Gastroesophageal sphincter (tissue), 4 donors: ENCODE measurements around the gene SPG7. TPM values are rescaled to one million over a fixed set of nuclear protein-coding genes. Genes with fewer than 3 reads are reported as not detected.
A peak's percentile ranks its signal among the peaks of the same experiment; 100 is the strongest.

ENCODE experiments used
- ATAC-seq: fragments of 150-250 bp; one replicate; pipeline ENCODE4 v1.9.1; 2016; ENCODE audit warnings: mild to moderate bottlenecking, moderate library complexity
- H3K27ac ChIP-seq, 4 donors: fragments of 200-600 bp; sonication (generic) in 3 of 4; 1 replicate in 3 of 4; 2 replicates in 1 of 4; pipeline ENCODE4 v1.5.1; 2016 to 2019
- H3K27me3 ChIP-seq: fragments of 200-600 bp; sonication (generic); one replicate; pipeline ENCODE4 v1.5.1; 2019
- H3K36me3 ChIP-seq, 2 donors: fragments of 200-600 bp; sonication (generic); one replicate each; pipeline ENCODE4 v1.5.1; 2019; ENCODE audit warnings: control low read depth in 1 of 2
- H3K4me1 ChIP-seq, 3 donors: fragments of 200-600 bp; sonication (generic); 1 replicate in 2 of 3; 2 replicates in 1 of 3; pipeline ENCODE4 v1.5.1; 2016 to 2019; ENCODE audit warnings: control low read depth in 2 of 3
- H3K4me3 ChIP-seq, 2 donors: fragments of 200-600 bp; sonication (generic); one replicate each; pipeline ENCODE4 v1.5.1; 2019; ENCODE audit warnings: mild to moderate bottlenecking in 1 of 2, moderate library complexity in 1 of 2
- H3K9me3 ChIP-seq, 3 donors: fragments of 200-600 bp; sonication (generic); one replicate each; pipeline ENCODE4 v1.5.1; 2017 to 2019; ENCODE audit warnings: control low read depth in 2 of 3
- EP300 ChIP-seq: sonication (generic); formaldehyde crosslinking; IDR thresholded peaks from one replicate; pipeline ENCODE4 v1.6.1; 2017; ENCODE audit warnings: antibody characterized with exemption, mild to moderate bottlenecking
- POLR2A ChIP-seq, 2 donors: fragments of 450-650 bp; IDR thresholded peaks; one replicate each; pipeline ENCODE4 v1.6.1; 2017; ENCODE audit warnings: antibody characterized with exemption in 2 of 2, mild to moderate bottlenecking in 2 of 2, moderate library complexity in 1 of 2
- POLR2AphosphoS5 ChIP-seq: sonication (generic); formaldehyde crosslinking; IDR thresholded peaks from one replicate; pipeline ENCODE4 v1.6.1; 2017; ENCODE audit warnings: antibody characterized with exemption
- WGBS, 2 donors: methylation state at CpG; one replicate each; pipeline ENCODE4 v1.1.5; 2018; ENCODE audit warnings: low coverage in 1 of 2; 5-methylcytosine and 5-hydroxymethylcytosine counted together
- total RNA-seq, 4 donors: library from RNA; depleted of rRNA; stranded (reverse); fragments of >200 nt; gene quantifications; one replicate each; pipeline ENCODE4 v1.1.0, GENCODE V29; 2016
- TF ChIP-seq, protein P1 (sequence below), 4 experiments: fragments of 200-600 bp in 2 of 4; fragments of 450-650 bp in 2 of 4; sonication (generic) in 1 of 4; IDR thresholded peaks; one replicate each; pipeline ENCODE4 v1.5.1; 2017 to 2019; ENCODE audit warnings: antibody characterized with exemption in 4 of 4, mild to moderate bottlenecking in 2 of 4, moderate library complexity in 2 of 4

The SPG7 gene
- total RNA-seq, 4 donors from 2014 or later, result 80.9 to 160 (median 98.2) TPM

DNA sequence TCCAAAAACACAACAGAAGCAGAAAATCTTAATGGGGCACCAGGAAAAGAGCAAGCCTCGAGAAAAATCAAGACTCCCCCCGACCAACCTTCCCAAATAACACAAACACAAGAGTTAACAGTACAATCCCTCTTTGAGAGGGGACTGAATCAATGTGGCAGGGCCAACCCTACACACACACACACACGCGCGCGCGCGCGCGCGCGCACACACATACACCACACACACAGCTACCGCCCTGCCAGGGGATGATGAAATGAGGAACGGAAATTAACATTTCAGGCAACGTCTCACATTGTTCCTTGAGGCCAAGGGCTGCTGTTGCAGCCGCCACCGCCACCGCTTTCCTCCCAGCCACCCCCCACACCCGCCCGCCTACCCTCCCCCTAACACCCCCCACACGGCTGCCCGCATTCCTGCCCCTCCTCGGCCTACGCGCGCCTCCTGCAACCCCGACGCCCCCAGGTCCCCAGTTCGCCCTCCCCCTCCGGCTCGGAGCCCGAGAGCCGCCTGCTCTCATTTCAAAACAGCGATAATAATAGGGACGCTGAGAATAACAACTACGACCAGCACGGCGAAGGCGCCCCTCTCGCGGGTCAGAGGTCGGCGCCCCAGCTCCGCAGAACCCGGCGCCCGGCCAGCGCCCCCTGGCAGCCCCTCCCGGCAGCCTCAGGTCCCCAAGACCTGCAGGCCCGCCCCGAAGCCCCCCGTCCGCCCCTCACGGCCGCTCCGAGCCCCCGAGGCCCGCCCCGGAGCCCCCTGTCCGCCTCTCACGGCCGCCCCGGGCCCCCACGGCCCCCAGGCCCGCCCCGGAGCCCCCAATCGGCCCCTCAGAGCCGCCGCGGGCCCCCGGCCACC lies 18.9 kb upstream of the SPG7 start:
- H3K4me1 ChIP-seq, result peaks cover 2 to 69% (median 32%) of the 10 kb centered on the region in 3 donors
- peak; percentile 58 for ATAC-seq

DNA sequence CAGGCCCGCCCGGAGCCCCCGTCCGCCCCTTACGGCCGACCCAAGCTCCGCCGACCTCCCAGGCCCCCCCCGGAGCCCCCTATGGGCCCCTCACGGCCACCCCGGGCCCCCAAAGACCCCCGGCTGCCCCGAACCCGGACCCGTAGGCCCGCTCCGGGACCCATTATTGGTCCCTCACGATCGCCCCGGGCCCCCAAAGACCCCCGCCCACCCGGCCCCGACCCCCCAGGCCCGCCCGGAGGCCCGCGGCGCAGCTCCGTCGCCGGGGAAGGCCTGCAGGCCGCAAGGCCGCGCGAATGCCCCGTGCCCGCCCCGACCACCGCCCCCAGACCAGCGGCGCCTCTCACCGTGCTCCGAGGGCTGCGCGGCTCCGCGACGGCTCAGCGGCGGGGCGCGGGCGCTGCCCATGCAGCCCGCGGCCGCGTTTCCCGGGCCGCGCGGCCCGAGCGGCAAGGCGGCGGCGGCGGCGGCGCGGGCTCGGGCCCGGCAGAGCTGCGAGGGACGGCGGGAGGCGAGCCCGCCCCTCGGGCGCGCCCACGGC lies 18.2 kb upstream of the SPG7 start:
- H3K4me3 ChIP-seq, result peak overlapping the region; percentile 86 to 89
- H3K9me3 ChIP-seq, result no peaks in the 10 kb centered on the region
- H3K36me3 ChIP-seq, result peaks cover 0 to 10% of the 10 kb centered on the region in 2 donors
- no peak for ATAC-seq
- peak overlapping the region; percentile 95 to 100 (median 99) for H3K27ac ChIP-seq
- peaks cover 2 to 62% (median 25%) of the 10 kb centered on the region in 3 donors for H3K4me1 ChIP-seq
- H3K27me3 ChIP-seq, result no peaks in the 10 kb centered on the region
- WGBS, 2 donors, result no CpG with 5 or more reads among the region's 81 CpGs
- TF ChIP-seq, protein P1, sequence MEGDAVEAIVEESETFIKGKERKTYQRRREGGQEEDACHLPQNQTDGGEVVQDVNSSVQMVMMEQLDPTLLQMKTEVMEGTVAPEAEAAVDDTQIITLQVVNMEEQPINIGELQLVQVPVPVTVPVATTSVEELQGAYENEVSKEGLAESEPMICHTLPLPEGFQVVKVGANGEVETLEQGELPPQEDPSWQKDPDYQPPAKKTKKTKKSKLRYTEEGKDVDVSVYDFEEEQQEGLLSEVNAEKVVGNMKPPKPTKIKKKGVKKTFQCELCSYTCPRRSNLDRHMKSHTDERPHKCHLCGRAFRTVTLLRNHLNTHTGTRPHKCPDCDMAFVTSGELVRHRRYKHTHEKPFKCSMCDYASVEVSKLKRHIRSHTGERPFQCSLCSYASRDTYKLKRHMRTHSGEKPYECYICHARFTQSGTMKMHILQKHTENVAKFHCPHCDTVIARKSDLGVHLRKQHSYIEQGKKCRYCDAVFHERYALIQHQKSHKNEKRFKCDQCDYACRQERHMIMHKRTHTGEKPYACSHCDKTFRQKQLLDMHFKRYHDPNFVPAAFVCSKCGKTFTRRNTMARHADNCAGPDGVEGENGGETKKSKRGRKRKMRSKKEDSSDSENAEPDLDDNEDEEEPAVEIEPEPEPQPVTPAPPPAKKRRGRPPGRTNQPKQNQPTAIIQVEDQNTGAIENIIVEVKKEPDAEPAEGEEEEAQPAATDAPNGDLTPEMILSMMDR (IDR thresholded peaks at IDR 0.05), result no peak
- TF ChIP-seq POLR2AphosphoS5, result no peak
- no peak for TF ChIP-seq EP300
- TF ChIP-seq POLR2A (IDR thresholded peaks at IDR 0.05), result no peak

More for the DNA sequence above, 18.9 kb upstream of the SPG7 start:
- Histone ChIP-seq H3K9me3 (no peaks in the 10 kb centered on the region), H3K4me3 (peak overlapping the region; percentile 86 to 89), H3K27ac (peak overlapping the region; percentile 95 to 100 (median 99)), H3K27me3 (no peaks in the 10 kb centered on the region), H3K36me3 (peaks cover 0 to 9% of the 10 kb centered on the region in 2 donors)
- TF ChIP-seq EP300 (no peak), POLR2AphosphoS5 (peak; percentile 89), POLR2A (IDR thresholded peaks at IDR 0.05) (peak in 1 of 2 donors; percentile 14)
- TF ChIP-seq, protein P1 (IDR thresholded peaks at IDR 0.05), result peak in 3 of 4 experiments; percentile 24 to 67 (median 48)
- WGBS, 2 donors, result 0 to 1% methylated on average over 5 to 13 of the region's 71 CpGs

GRCh38 chr16:89490439-89491237 lies 17.6 kb upstream of the SPG7 start, which contains the start of gene ANKRD11:
ANKRD11 (minus strand) TSS chr16:89490561; CDS start chr16:89317019, 173,542 bp downstream.
- Histone ChIP-seq H3K4me1 (peaks cover 2 to 55% (median 21%) of the 10 kb centered on the region in 3 donors), H3K9me3 (no peaks in the 10 kb centered on the region), H3K27me3 (no peaks in the 10 kb centered on the region), H3K36me3 (peaks cover 0 to 10% of the 10 kb centered on the region in 2 donors), H3K27ac (peak within 1 kb of the TSS; percentile 95 to 100 (median 99)), H3K4me3 (peak within 1 kb of the TSS; percentile 86 to 89)
- 0% methylated on average over 10 of the region's 96 CpGs; no CpG with 5 or more reads in 1 of the 2 donors for WGBS, 2 donors
- TF ChIP-seq EP300 (no peak), POLR2A (IDR thresholded peaks at IDR 0.05) (peak; percentile 94 to 95), POLR2AphosphoS5 (peak; percentile 70)
- TF ChIP-seq, protein P1 (IDR thresholded peaks at IDR 0.05), result peak in 2 of 4 experiments; percentile 20 to 23
- peak; percentile 98 for ATAC-seq

DNA sequence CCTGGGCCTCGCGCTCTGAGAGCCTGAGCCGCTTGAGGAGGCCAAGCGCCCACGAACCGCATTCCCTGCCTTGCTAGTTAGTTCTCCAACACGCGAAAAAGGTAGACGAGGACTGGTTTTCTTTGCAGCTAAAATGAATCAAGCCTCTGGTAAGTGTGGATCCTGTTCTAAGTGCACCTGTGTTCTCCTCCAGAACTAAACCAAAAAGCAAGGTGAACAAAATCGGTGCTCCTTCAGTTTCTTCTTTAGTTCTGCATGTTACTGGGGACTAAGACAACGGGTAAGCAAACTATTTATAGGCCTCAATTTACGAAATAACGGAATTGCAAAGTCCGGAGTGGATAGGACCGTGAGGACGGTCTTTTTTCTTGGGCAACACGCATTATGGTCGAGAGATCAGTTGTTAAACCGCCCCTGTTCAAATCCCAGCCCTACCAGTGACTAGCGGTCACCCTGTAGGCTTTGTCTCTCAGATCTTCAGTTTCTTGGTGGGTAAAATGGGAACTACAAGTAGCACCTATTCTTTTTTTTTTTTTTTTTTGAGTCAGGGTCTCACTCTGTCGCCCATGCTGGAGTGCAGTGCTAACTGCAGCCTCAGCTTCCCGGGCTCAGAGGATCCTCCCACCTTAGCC lies 16.8 kb upstream of the SPG7 start:
- ATAC-seq, result no peak
- Histone ChIP-seq H3K9me3 (no peaks in the 10 kb centered on the region), H3K4me3 (peak overlapping the region; percentile 33 to 86), H3K4me1 (peaks cover 2 to 48% (median 15%) of the 10 kb centered on the region in 3 donors), H3K27me3 (no peaks in the 10 kb centered on the region), H3K36me3 (peaks cover 0 to 10% of the 10 kb centered on the region in 2 donors), H3K27ac (peak overlapping the region; percentile 60 to 99 (median 92))
- no peak for TF ChIP-seq POLR2AphosphoS5
- no peak for TF ChIP-seq POLR2A (IDR thresholded peaks at IDR 0.05)
- no peak for TF ChIP-seq EP300
- TF ChIP-seq, protein P1 (IDR thresholded peaks at IDR 0.05), result peak in 2 of 4 experiments; percentile 20 to 24
- 2 to 5% methylated on average over 13 of the region's 22 CpGs for WGBS, 2 donors
